GM19099 (cell line): ENCODE data around the gene NTPCR.
A peak's percentile ranks its signal among the peaks of the same experiment; 100 is the strongest.

Experiments
- POLR2A ChIP-seq: IDR thresholded peaks from 3 replicates; pipeline ENCODE4 v1.6.1; 2011; ENCODE audit warnings: low read depth; ENCODE audit not compliant: insufficient read length; ENCODE audit errors: extremely low read depth

The NTPCR gene, protein sequence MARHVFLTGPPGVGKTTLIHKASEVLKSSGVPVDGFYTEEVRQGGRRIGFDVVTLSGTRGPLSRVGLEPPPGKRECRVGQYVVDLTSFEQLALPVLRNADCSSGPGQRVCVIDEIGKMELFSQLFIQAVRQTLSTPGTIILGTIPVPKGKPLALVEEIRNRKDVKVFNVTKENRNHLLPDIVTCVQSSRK

DNA sequence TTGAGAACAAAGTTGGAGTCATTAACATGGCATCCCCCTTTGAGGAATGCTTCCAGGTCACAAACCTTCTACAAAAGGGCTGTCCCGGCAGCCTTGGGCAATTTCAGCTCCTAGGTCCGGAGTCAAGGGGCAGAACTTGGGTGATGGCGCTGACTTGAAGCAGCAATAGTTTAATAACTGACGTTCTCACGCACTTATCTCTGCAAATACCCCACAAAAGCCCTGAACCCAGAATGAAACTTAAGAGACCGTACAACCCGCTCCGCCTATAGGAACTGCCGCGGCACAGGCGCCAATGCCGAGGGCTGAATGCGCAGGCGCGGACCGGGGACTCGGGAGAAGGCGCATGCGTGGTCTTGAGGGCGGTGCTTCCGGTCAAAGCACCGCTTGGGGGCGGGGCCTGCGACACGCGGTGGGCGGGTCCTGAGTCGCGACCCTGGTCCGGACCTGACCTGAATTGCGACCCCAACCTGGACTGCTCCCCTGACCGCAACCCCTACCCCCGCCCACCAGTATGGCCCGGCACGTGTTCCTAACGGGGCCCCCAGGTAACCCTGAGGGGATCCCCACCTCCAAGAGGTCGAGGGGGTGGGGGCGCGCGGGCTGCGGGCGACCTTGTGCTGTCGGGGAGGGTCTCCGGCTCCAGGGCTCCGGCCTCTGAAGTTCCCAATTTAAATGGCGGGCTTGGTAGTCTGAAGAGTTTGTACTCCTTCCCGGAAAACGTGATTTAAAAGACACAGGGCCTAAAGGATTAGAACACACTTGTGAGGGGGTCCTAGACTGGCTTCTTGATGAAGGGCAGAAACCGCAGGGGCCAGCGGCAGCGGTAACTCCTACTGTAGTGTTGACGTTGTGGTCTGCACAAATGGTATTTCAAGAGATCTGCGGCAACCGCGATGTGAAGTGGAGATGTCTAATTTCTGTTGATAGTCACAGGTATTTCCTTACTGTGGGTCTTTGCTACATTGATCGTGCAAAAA lies at the start of gene NTPCR:
Gene NTPCR, plus strand, starts transcription at position 415 of the 980 bp plus-strand sequence. Its CDS starts 100 bp downstream, at position 515.
- TF ChIP-seq POLR2A = peak; percentile 82

DNA sequence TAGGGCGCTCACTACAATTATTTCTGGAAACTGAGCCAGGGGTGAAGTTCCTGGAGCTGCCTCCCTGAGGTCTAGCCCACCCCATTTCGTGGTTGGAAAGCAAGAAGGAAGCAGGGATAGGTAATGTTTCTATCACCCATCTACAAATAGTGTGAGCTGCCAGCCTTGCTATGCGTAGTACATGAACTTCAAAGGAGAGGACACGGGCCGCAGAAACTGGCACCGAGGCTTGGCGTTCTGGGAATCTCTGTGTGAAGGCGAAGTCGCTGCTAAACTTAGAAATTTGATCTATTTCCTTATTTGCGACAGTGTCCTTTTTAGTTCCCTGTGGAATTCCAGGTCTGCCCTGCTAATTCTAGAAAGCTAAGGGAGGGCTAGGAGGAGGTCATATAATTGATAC lies 49.6 kb upstream of the NTPCR start:
- no peak for TF ChIP-seq POLR2A

DNA sequence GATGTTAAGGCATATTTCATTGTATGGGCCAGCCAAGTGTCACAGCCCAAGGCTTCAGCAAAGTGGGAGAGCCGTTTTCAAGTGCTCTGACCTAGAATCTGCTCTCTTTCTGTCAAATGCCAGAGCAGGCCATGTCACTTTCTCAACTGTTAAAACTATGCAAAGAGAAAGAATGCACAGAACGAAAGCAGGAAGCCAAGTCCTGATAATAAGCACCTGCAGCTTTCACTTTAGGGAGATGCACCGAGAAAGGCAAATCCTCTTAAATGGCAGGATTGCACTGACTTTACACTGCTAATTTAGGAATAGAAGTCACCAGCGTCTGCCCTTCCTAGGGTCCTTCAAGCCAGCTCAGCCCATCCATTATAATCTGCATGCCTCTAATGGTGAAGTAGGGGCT lies 49.2 kb upstream of the NTPCR start:
- TF ChIP-seq POLR2A = no peak

DNA sequence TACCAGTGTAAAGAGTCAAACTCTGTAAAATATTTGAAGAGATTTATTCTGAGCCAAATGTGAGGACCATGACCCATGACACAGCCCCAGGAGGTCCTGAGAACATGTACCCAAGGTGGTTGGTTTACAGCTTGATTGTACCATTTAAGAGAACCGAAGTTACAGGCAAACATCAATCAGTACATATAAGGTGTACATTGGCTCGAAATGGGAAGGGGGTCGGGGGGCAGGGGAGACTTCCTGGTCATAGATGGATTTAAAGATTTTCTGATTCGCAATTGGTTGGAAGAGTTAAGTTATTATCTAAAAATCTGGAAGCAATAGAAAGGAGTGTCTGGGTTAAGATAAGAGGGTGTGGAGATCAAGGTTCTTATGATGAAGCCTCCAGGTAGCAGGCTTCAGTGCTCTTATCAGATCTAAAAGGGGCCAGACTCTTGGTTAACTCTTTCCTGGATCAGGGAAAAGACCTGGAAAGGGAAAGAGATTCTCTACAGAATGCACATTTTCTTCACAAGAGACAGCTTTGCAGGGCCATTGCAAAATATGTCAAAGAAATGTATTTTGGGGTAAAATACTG lies 47.5 kb upstream of the NTPCR start:
- TF ChIP-seq POLR2A = no peak

DNA sequence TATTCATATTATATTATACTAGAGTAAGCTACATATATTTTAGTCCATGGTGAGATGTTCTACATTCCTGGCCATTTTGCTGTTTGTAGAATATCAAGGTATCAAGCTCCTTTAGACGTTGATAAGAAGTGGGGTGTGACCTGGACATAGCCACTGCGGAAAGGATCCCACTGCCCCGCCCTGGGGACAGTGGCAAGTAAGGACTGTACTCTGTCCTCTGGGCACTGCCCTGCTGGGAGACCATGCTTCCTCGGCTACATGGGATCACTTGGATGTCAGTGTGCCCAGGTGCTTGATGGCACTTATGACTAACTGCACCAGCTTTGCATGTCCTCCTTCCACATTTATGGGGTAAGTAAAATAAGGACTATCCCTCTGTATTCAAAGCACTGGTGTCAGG lies 46.3 kb upstream of the NTPCR start:
- no peak for TF ChIP-seq POLR2A

DNA sequence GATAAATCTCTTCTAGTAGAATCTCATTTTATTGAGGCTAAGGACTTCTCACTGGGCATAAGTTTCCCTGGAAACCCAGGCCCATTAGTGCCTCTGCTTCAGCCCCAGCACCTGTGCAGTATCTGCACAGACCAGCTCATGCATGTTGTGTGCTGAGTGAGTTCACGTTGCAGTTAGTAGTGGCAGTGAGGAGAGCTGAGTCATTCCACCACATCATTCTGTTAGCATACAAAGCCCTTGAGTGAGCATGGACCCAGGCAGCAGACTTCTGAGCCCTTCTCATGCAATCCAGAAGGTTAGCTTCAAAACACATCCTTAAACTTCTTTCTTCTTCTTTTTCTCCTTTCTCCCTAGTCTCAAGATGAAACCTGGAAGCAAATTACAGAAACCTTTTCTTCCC lies 45.8 kb upstream of the NTPCR start:
- no peak for TF ChIP-seq POLR2A

DNA sequence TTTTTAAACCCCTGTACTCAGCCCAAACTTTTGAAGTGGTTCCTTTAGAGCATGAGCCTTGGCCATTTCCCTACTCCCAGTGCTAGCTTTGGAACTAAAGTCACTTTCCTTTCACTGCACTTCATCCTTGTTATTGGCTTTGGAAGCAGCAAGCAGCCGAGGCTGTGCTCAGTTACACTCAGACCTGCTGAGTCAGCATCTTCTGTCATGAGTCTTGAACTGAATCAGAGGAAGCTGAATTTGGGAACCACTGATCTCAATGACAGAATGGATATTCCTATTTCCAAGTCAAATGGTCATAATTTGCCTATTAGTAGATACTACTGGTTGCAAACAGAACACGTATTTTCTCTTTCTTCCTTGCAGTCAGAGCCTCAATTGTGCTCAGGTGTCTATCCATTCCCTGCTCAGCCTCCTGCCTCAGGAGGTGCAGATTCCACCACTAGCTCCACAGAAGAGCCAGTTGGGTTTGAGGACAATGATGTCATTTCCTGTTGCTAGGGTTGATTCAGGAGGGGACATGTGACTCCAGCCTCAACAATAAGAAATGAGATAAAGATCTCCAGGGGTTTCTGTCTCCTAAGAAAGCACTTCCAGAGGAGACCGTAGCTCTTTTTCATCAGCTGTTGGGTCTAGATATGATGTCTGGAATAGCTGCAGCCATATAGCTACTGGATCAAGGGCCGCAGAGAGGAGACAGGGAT lies 44.9 kb upstream of the NTPCR start:
- TF ChIP-seq POLR2A = no peak

DNA sequence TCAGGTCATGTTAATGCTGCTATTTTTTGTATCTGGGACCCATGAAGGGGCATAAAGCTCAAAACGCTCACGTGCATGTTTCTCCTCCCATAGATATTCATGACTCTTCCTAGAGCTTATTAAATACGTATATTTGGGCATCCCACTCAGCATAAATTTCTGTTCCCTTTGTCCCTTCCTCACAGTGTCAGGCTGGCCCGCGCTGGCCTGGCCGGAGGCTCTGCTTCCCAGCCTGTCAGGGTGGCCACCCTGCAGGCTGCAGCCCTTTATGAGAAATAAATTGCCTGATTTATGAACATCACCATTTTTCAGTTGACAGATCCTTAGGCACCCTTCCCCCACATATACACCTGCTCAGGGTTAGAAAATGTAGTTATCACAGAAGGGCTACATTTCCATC lies 44.0 kb upstream of the NTPCR start:
- no peak for TF ChIP-seq POLR2A

DNA sequence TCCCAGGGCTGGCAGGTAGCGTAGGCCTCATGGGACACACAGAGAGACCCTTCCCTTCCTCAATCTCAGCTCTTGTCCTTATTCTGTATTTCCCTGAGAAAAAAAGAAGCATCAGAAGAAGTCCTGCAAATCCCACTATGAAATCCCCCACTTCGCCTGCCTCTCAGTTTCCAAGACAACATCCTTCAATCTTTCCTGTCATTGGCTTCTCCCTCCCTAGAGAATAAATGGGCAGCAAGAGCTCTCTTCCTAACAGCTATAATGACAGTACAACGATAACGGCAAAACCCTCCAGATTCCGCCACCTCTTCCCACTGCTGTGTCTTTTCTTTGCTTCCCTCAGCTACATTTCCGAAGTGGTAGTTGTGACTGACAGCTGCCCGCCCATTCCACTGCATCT lies 41.6 kb upstream of the NTPCR start:
- TF ChIP-seq POLR2A = no peak

DNA sequence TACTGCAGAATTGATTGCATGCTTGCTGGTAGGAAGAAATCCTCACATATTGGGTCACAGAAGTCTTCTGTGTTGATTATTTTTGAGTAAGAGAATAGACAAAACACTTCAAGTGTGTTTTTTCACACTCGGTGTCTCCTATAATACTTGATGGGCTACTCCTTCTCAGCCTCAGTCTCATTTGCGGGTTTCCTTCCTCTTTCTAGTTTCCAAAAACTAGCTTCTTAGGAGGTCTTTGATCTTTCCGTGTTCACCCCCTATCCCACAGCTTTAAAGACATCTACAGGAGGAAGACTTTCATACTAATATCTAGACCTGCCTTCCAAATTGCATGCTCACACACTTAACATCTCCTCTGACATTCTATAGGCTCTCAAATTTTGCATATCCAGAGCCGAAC lies 40.7 kb upstream of the NTPCR start:
- no peak for TF ChIP-seq POLR2A

DNA sequence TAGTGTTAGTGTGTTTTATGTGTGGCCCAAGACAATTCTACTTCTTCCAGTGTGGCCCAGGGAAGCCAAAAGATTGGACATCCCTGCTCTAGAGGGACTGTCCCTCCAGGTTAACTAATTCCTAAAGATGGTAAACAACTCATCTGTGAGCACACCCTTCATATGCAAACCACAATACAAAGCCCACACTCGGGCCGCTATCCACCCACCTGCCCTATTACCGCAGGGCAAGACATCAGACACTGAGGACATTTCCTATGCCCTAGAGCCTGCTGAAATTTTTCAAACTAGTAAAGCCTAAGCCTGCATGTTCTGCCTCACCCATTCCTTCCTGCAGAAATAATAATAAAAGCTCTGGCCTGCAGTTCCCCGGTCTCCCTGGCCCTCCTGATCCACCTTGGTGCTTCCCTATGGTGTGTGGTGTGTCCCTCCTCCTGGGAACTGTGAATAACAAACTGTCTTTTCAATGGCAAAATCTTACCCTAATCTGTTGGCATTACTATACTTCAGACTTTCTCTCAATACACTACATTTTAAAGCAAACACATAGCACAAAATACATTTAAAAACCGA lies 39.3 kb upstream of the NTPCR start:
- TF ChIP-seq POLR2A = no peak

DNA sequence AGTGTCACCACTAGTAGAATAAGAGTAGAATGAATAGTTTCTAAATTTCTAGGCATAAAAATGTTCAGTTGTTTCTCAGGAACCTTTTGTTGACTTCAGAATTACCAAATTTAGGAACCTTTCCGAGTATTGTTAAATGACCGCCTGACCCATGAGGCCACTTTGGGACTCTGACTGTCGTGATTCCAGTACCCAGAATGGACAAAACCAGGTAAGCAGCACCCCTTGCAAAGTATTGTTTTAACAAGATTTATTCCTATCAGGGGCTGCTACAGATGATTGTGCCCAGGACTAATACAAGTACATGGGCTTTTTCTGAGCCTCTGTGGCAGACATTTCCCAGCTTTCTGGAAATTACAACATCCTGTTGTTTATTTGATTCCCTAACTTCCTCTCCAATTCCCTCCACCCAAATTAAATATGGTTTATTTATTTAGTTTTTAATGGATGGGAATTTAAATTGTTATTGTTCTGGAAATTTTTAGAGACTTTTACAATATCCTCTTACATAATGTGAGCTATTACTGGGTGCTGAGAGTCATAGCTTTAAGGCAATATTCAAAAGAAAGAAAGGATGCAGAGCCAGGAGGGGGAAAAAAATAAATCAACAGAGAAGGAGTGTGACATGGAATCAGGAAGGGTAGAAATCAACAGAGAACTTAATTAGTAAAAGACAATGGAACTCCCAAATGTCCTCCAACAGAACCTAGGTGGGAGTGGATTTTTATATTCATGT lies 37.4 kb upstream of the NTPCR start:
- TF ChIP-seq POLR2A = no peak

DNA sequence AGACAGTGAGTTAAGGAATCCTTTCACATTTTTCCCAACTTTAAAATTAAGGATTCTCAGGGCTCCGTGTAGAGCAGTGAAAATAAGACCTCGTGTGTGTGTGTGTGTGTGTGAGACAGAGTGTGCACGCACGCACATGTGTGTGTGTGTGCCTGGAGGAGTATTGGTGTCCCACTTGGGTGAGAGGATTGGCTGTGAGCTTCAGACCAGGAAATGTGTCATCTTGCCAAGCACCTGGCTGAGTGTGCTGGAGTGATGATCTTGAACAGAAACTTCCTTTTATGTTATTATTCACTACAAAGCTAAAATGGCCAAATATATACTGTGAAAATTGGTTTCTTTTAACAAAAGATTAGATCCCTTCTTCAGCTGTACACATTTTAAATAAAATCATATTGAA lies 35.2 kb upstream of the NTPCR start:
- TF ChIP-seq POLR2A = no peak

DNA sequence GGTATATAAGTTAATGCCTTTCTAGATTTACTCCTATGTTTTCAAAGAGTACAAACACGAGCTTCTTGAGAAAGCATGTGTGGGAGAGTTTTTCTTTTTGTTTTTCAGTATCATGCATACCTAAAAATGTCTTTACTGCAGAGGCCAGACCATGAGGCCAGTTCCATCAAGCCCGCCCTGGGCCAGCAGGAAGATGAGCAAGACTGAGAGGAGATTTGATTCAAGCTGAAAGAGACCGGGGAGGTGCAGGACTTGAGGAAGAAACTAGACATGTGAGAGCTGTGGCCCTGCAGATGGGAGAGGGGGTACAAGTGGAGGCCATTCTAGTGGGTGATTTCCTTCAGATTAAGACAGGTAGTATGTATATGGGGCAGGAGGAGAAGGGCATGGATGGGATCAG lies 33.4 kb upstream of the NTPCR start:
- no peak for TF ChIP-seq POLR2A
